ENCODE data around the gene NBAS. TPM values are rescaled to one million over a fixed set of nuclear protein-coding genes. Genes with fewer than 3 reads are reported as not detected.

The NBAS gene
- total RNA-seq, 1 experiment from 2014 or later, result 28.9 TPM

- no peak for TF ChIP-seq EZH2 (IDR thresholded peaks at IDR 0.05; ENCODE audit: low read depth)
- TF ChIP-seq CTCF (conservative IDR thresholded peaks at IDR 0.05), result no peak
- POLR2A ChIA-PET (ENCODE audit: unreplicated experiment), result no interaction called here
These were observed 89.0 kb downstream of the NBAS start for GRCh38 chr2:15472133-15472532.

GRCh38 chr2:15471606-15472005, 89.5 kb downstream of the NBAS start:
- CTCF ChIA-PET, result no interaction called here
- no peaks in the 10 kb centered on the region for H3K9me3 ChIP-seq (ENCODE audit: insufficient read depth, low read depth)

More at GRCh38 chr2:15472133-15472532, 89.0 kb downstream of the NBAS start:
- Histone ChIP-seq H3K4me1 (replicated peaks; ENCODE audit: insufficient read depth) (no peaks in the 10 kb centered on the region), H4K20me1 (ENCODE audit: insufficient read depth) (no peaks in the 10 kb centered on the region), H3K4me3 (no peak overlapping the region), H3F3A (ENCODE audit: insufficient read depth, low read depth) (no peaks in the 10 kb centered on the region), H3K36me3 (ENCODE audit: low read depth) (peaks cover 15% of the 10 kb centered on the region), H3K79me2 (ENCODE audit: low read depth) (no peaks in the 10 kb centered on the region), H3K27me3 (ENCODE audit: insufficient read depth, low read depth) (no peaks in the 10 kb centered on the region), H3K27ac (no peak overlapping the region), H3K9me2 (ENCODE audit: insufficient read depth) (no peaks in the 10 kb centered on the region), H2AFZ (no peak overlapping the region), H3K9me3 (ENCODE audit: insufficient read depth, low read depth) (no peaks in the 10 kb centered on the region), H3K4me2 (no peak overlapping the region)
- CTCF ChIA-PET, result interaction anchor here (0.6 kb wide), 1 partner anchor 1504 kb away, joined by 3 read pairs; no protein-coding TSS in a partner anchor
- no TSS peak for BruUV-seq (replicated peaks)
- DNase-seq, result peak in 1 of 2 experiments; percentile 40
- intact Hi-C loops (cut with micrococcal nuclease; ENCODE audit: unreplicated experiment), result no loop called here

GRCh38 chr2:15460112-15460620, 101.0 kb downstream of the NBAS start:
- H4K20me1 ChIP-seq (ENCODE audit: insufficient read depth), result no peaks in the 10 kb centered on the region; the same call in 1 of the 2 replicates
- no peaks in the 10 kb centered on the region for H3K79me2 ChIP-seq (ENCODE audit: low read depth)
- no peaks in the 10 kb centered on the region; the same call in 1 of the 2 replicates for H3F3A ChIP-seq (ENCODE audit: insufficient read depth, low read depth)
- no TSS peak for BruUV-seq (replicated peaks)
- H3K9me2 ChIP-seq (ENCODE audit: insufficient read depth), result no peaks in the 10 kb centered on the region
- H3K27me3 ChIP-seq (ENCODE audit: insufficient read depth, low read depth), result no peaks in the 10 kb centered on the region
- DNase-seq, result no peak
- H2AFZ ChIP-seq, result no peak overlapping the region
- intact Hi-C loops (cut with micrococcal nuclease; ENCODE audit: unreplicated experiment), result no loop called here
- ChIA-PET CTCF (no interaction called here), POLR2A (ENCODE audit: unreplicated experiment) (no interaction called here)
- H3K27ac ChIP-seq, result no peak overlapping the region
- no peaks in the 10 kb centered on the region for H3K4me1 ChIP-seq (replicated peaks; ENCODE audit: insufficient read depth)
- no peak overlapping the region for H3K4me3 ChIP-seq
- no peaks in the 10 kb centered on the region for H3K9me3 ChIP-seq (ENCODE audit: insufficient read depth, low read depth)
- TF ChIP-seq CTCF (conservative IDR thresholded peaks at IDR 0.05) (no peak), EZH2 (IDR thresholded peaks at IDR 0.05; ENCODE audit: low read depth) (no peak)
- H3K4me2 ChIP-seq, result no peak overlapping the region
- no peaks in the 10 kb centered on the region for H3K36me3 ChIP-seq (ENCODE audit: low read depth)

More at GRCh38 chr2:15471606-15472005, 89.5 kb downstream of the NBAS start:
- no peaks in the 10 kb centered on the region for H3K9me2 ChIP-seq (ENCODE audit: insufficient read depth)
- DNase-seq, result no peak
- no peaks in the 10 kb centered on the region for H3K79me2 ChIP-seq (ENCODE audit: low read depth)
- H3K36me3 ChIP-seq (ENCODE audit: low read depth), result peaks cover 17% of the 10 kb centered on the region
- no peak overlapping the region for H3K4me3 ChIP-seq
- no peaks in the 10 kb centered on the region for H3K27me3 ChIP-seq (ENCODE audit: insufficient read depth, low read depth)
- no peaks in the 10 kb centered on the region for H3F3A ChIP-seq (ENCODE audit: insufficient read depth, low read depth)
- H3K27ac ChIP-seq, result no peak overlapping the region
- no TSS peak for BruUV-seq (replicated peaks)
- intact Hi-C loops (cut with micrococcal nuclease; ENCODE audit: unreplicated experiment), result no loop called here
- POLR2A ChIA-PET (ENCODE audit: unreplicated experiment), result no interaction called here
- no peak overlapping the region for H3K4me2 ChIP-seq
- H3K4me1 ChIP-seq (replicated peaks; ENCODE audit: insufficient read depth), result no peaks in the 10 kb centered on the region
- H2AFZ ChIP-seq, result no peak overlapping the region
- no peak for TF ChIP-seq EZH2 (IDR thresholded peaks at IDR 0.05; ENCODE audit: low read depth)
- no peaks in the 10 kb centered on the region for H4K20me1 ChIP-seq (ENCODE audit: insufficient read depth)

GRCh38 chr2:15458277-15458676, 102.9 kb downstream of the NBAS start:
- Histone ChIP-seq H3F3A (ENCODE audit: insufficient read depth, low read depth) (no peaks in the 10 kb centered on the region; the same call in 1 of the 2 replicates), H3K27ac (no peak overlapping the region), H4K20me1 (ENCODE audit: insufficient read depth) (no peaks in the 10 kb centered on the region; the same call in 1 of the 2 replicates), H2AFZ (no peak overlapping the region), H3K9me2 (ENCODE audit: insufficient read depth) (no peaks in the 10 kb centered on the region), H3K36me3 (ENCODE audit: low read depth) (no peaks in the 10 kb centered on the region), H3K4me3 (no peak overlapping the region), H3K4me2 (no peak overlapping the region), H3K79me2 (ENCODE audit: low read depth) (no peaks in the 10 kb centered on the region), H3K4me1 (replicated peaks; ENCODE audit: insufficient read depth) (no peaks in the 10 kb centered on the region), H3K27me3 (ENCODE audit: insufficient read depth, low read depth) (no peaks in the 10 kb centered on the region), H3K9me3 (ENCODE audit: insufficient read depth, low read depth) (no peaks in the 10 kb centered on the region)
- ChIA-PET POLR2A (ENCODE audit: unreplicated experiment) (no interaction called here), CTCF (no interaction called here)
- intact Hi-C loops (cut with micrococcal nuclease; ENCODE audit: unreplicated experiment), result no loop called here
- no peak for TF ChIP-seq EZH2 (IDR thresholded peaks at IDR 0.05; ENCODE audit: low read depth)
- no peak for TF ChIP-seq CTCF (conservative IDR thresholded peaks at IDR 0.05)
- DNase-seq, result no peak
- no TSS peak for BruUV-seq (replicated peaks)
